NCI-H82 (cell line): Measurements from ENCODE around the gene XRCC3.
A peak's percentile ranks its signal among the peaks of the same experiment; 100 is the strongest.

Experiments
- DNase-seq: peaks from one replicate; lab custom pipeline; 2025; lab: John Stamatoyannopoulos, UW

Gene XRCC3

GRCh38 chr14:103738701-103739451 lies 23.6 kb upstream of the XRCC3 start:
- no peak for DNase-seq

- DNase-seq, result no peak
Measured at GRCh38 chr14:103738166-103738565, 22.9 kb upstream of the XRCC3 start.

GRCh38 chr14:103737432-103738045 lies 22.3 kb upstream of the XRCC3 start:
- DNase-seq, result no peak

GRCh38 chr14:103736546-103737431 lies 21.5 kb upstream of the XRCC3 start:
- no peak for DNase-seq

GRCh38 chr14:103735815-103736545 lies 20.7 kb upstream of the XRCC3 start:
- DNase-seq, result peak; percentile 12

- no peak for DNase-seq
Measured at GRCh38 chr14:103735439-103735814, 20.2 kb upstream of the XRCC3 start.

GRCh38 chr14:103735022-103735421 lies 19.8 kb upstream of the XRCC3 start:
- no peak for DNase-seq

- DNase-seq, result no peak
Measured at GRCh38 chr14:103734081-103734888, 19.0 kb upstream of the XRCC3 start.

GRCh38 chr14:103733651-103734050 lies 18.4 kb upstream of the XRCC3 start:
- no peak for DNase-seq

- no peak for DNase-seq
Measured at GRCh38 chr14:103732868-103733620, 17.8 kb upstream of the XRCC3 start.

- no peak for DNase-seq
Measured at GRCh38 chr14:103731916-103732867, 16.9 kb upstream of the XRCC3 start.

GRCh38 chr14:103731481-103731880 lies 16.2 kb upstream of the XRCC3 start:
- no peak for DNase-seq

GRCh38 chr14:103730490-103731035 lies 15.3 kb upstream of the XRCC3 start:
- DNase-seq, result no peak

GRCh38 chr14:103729496-103730448 lies 14.5 kb upstream of the XRCC3 start:
- no peak for DNase-seq

GRCh38 chr14:103728721-103729120 lies 13.5 kb upstream of the XRCC3 start:
- DNase-seq, result no peak

GRCh38 chr14:103728141-103728540 lies 12.9 kb upstream of the XRCC3 start:
- no peak for DNase-seq

GRCh38 chr14:103727313-103727980 lies 12.2 kb upstream of the XRCC3 start:
- no peak for DNase-seq
